A673 (cell line): Measurements from ENCODE around the gene TMEM236. TPM values are rescaled to one million over a fixed set of nuclear protein-coding genes. Genes with fewer than 3 reads are reported as not detected.

Experiments used
- BruUV-seq: library from RNA; stranded (reverse); fragments of 400-500 nt; replicated peaks from 2 replicates; lab custom pipeline; 2021; lab: Mats Ljungman, UMichigan
- CTCF ChIA-PET: fragments of 300-600 bp; sonication (Branson Sonifier 250); formaldehyde crosslinking; loops from one replicate; lab custom pipeline; 2022; ENCODE audit warnings: antibody characterized with exemption; lab: Charles Lee
- POLR2A ChIA-PET: fragments of 300-600 bp; sonication (Branson Sonifier 250); formaldehyde crosslinking; loops from one replicate; lab custom pipeline; 2022; ENCODE audit warnings: antibody characterized with exemption; ENCODE audit not compliant: low non-redundant PET; lab: Charles Lee
- DNase-seq: peaks from one replicate; pipeline ENCODE4 v3.0.0-alpha.2; 2015; ENCODE audit warnings: low spot score
- H3K27ac ChIP-seq: fragments of 200-600 bp; sonication (generic); 2 replicates; pipeline ENCODE4 v1.5.1; 2016; ENCODE audit warnings: mixed run types, low read depth, mild to moderate bottlenecking, mixed read lengths, antibody characterized with exemption, low read length; ENCODE audit not compliant: poor library complexity, severe bottlenecking
- H3K27me3 ChIP-seq: fragments of 200-600 bp; sonication (generic); replicated peaks from 2 replicates; pipeline ENCODE4 v1.6.1; 2017; ENCODE audit warnings: mixed run types, low read depth, mild to moderate bottlenecking, mixed read lengths, antibody characterized with exemption, low read length; ENCODE audit not compliant: insufficient read depth, poor library complexity
- H3K36me3 ChIP-seq: fragments of 200-600 bp; sonication (generic); 2 replicates; pipeline ENCODE4 v1.6.1; 2016; ENCODE audit warnings: mixed run types, mild to moderate bottlenecking, mixed read lengths, antibody characterized with exemption, low read length; ENCODE audit not compliant: insufficient read depth, poor library complexity, severe bottlenecking
- H3K4me1 ChIP-seq: fragments of 200-600 bp; sonication (generic); 2 replicates; pipeline ENCODE4 v1.6.1; 2017; ENCODE audit warnings: mixed run types, mild to moderate bottlenecking, mixed read lengths, antibody characterized with exemption, low read length; ENCODE audit not compliant: insufficient read depth, poor library complexity, severe bottlenecking
- H3K4me3 ChIP-seq: fragments of 200-600 bp; sonication (generic); 2 replicates; pipeline ENCODE4 v1.5.1; 2016; ENCODE audit warnings: low read depth, mixed run types, mild to moderate bottlenecking, mixed read lengths, low read length; ENCODE audit not compliant: poor library complexity, severe bottlenecking
- H3K9me3 ChIP-seq: fragments of 200-600 bp; sonication (generic); 2 replicates; pipeline ENCODE4 v1.6.1; 2016; ENCODE audit warnings: mixed run types, low read depth, mild to moderate bottlenecking, mixed read lengths, antibody characterized with exemption, low read length; ENCODE audit not compliant: poor library complexity, severe bottlenecking
- CTCF ChIP-seq: fragments of 300-800, 200-600 bp; sonication (generic); conservative IDR thresholded peaks from 2 replicates; pipeline ENCODE4 v1.5.1; 2017; ENCODE audit warnings: low read depth, mild to moderate bottlenecking, antibody characterized with exemption, low read length, moderate library complexity, mixed read lengths
- EZH2 ChIP-seq: fragments of 200-600 bp; sonication (generic); IDR thresholded peaks from 2 replicates; pipeline ENCODE4 v1.6.1; 2017; ENCODE audit warnings: borderline replicate concordance, low read depth, mild to moderate bottlenecking, mixed read lengths, antibody characterized with exemption, low read length; ENCODE audit not compliant: poor library complexity, severe bottlenecking
- intact Hi-C: fragments of 100-400 bp; cut with micrococcal nuclease; formaldehyde crosslinking; loops from one replicate; pipeline ENCODE4 v1.10.0; 2022; ENCODE audit not compliant: unreplicated experiment
- microRNA-seq: library from miRNA; unstranded; fragments of <30 nt; microRNA quantifications from one replicate; pipeline ENCODE4 v1.2.0, GENCODE V29; 2021
- total RNA-seq: library from RNA; stranded (reverse); gene quantifications from 2 replicates; pipeline ENCODE4 v1.2.3, GENCODE V29; 2021

Gene TMEM236
- total RNA-seq, 1 experiment from 2014 or later = 0.06 TPM

GRCh38 chr10:17842641-17843040, 90.6 kb downstream of the TMEM236 start:
- peaks cover 13% of the 10 kb centered on the region for H3K4me1 ChIP-seq
- TF ChIP-seq CTCF (no peak), EZH2 (no peak)
- BruUV-seq = no TSS peak
- no peak overlapping the region for H3K4me3 ChIP-seq
- intact Hi-C loops = loop anchor here (10.0 kb wide), 1 partner anchor 472 kb away; no protein-coding TSS in a partner anchor
- no peaks in the 10 kb centered on the region for H3K36me3 ChIP-seq
- no peak for DNase-seq
- no peak overlapping the region for H3K27ac ChIP-seq
- CTCF ChIA-PET = no interaction called here
- POLR2A ChIA-PET = no interaction called here
- no peaks in the 10 kb centered on the region for H3K9me3 ChIP-seq
- H3K27me3 ChIP-seq = no peaks in the 10 kb centered on the region

GRCh38 chr10:17847585-17848296, 95.7 kb downstream of the TMEM236 start:
- H3K27ac ChIP-seq = no peak overlapping the region
- no peaks in the 10 kb centered on the region for H3K9me3 ChIP-seq
- H3K36me3 ChIP-seq = no peaks in the 10 kb centered on the region
- ChIA-PET CTCF (interaction anchor here (0.6 to 2.6 kb wide), 4 partner anchors 10 to 849 kb away, joined by 3 to 11 read pairs (median 5); no protein-coding TSS in a partner anchor), POLR2A (interaction anchor here (0.5 to 0.6 kb wide), 3 partner anchors 266 to 553 kb away, joined by 3 to 12 read pairs (median 4); no protein-coding TSS in a partner anchor)
- BruUV-seq = no TSS peak
- peaks cover 45% of the 10 kb centered on the region for H3K4me1 ChIP-seq
- peak; percentile 59 for DNase-seq
- H3K4me3 ChIP-seq = no peak overlapping the region
- no peaks in the 10 kb centered on the region for H3K27me3 ChIP-seq
- intact Hi-C loops = loop anchor here (1.0 to 10.0 kb wide), 3 partner anchors 367 to 467 kb away; no protein-coding TSS in a partner anchor
- TF ChIP-seq CTCF = peak; percentile 75
- TF ChIP-seq EZH2 = no peak

- no TSS peak for BruUV-seq
- Histone ChIP-seq H3K4me3 (no peak overlapping the region), H3K4me1 (peaks cover 45% of the 10 kb centered on the region), H3K36me3 (no peaks in the 10 kb centered on the region), H3K27ac (peak overlapping the region; percentile 14), H3K9me3 (no peaks in the 10 kb centered on the region), H3K27me3 (no peaks in the 10 kb centered on the region)
- ChIA-PET CTCF (interaction anchor here (2.6 kb wide), 1 partner anchor 368 kb away, joined by 11 read pairs; no protein-coding TSS in a partner anchor), POLR2A (interaction anchor here (0.6 kb wide), 1 partner anchor 302 kb away, joined by 3 read pairs; no protein-coding TSS in a partner anchor)
- TF ChIP-seq CTCF = no peak
- no peak for TF ChIP-seq EZH2
- intact Hi-C loops = loop anchor here (10.0 kb wide), 1 partner anchor 466 kb away; no protein-coding TSS in a partner anchor
- peak; percentile 32 for DNase-seq
Observed at GRCh38 chr10:17848646-17849045, 96.6 kb downstream of the TMEM236 start.

Small RNA genes lying within 50 kb of the gene (microRNA-seq; reads per million reads assigned to microRNA genes)
- gene MIR511 = not detected

Other genes with a start within 250 kb of the TMEM236 start
- 13.6 and 14.1 TPM in 2 replicates for gene HACD1, start 134.8 kb upstream of the TMEM236 start, total RNA-seq
- 34.9 and 37.4 TPM in 2 replicates for gene STAM, start 108.0 kb upstream of the TMEM236 start, total RNA-seq
- 0.15 and 0.17 TPM in 2 replicates for gene MRC1, start 57.1 kb downstream of the TMEM236 start, total RNA-seq
- not detected in 2 replicates for gene SLC39A12, start 199.7 kb downstream of the TMEM236 start, total RNA-seq